Left lobe of liver (tissue), 2 donors: Measurements from ENCODE around the gene RNF145. TPM values are rescaled to one million over a fixed set of nuclear protein-coding genes. Genes with fewer than 3 reads are reported as not detected.
A peak's percentile ranks its signal among the peaks of the same experiment; 100 is the strongest.
"Not testable (repeated sequence)": the region's sequence is repeated elsewhere in the genome, so short reads cannot be mapped to it uniquely, and the experiment has no call there.

Experiments used
- ATAC-seq: fragments of 200-7000 bp; cut with Tn5 transposase; one replicate; pipeline ENCODE4 v1.9.1; 2020; ENCODE audit warnings: mild to moderate bottlenecking, moderate library complexity
- DNase-seq: peaks from one replicate; pipeline ENCODE4 v3.0.0-alpha.2; 2020; ENCODE audit warnings: low spot score
- total RNA-seq: library from RNA; stranded (reverse); gene quantifications from one replicate; pipeline ENCODE4 v1.2.1, GENCODE V29; 2021
- donor health status: DM: no; HTN: no; CAD: no; lungs with moderate emphysema.
- donor health status: DM: no; HTN: yes; CAD: no.

RNF145 gene
- total RNA-seq, 1 donor from 2014 or later = 8.4 TPM

- DNase-seq = no peak
- no peak for ATAC-seq
These were observed 47.8 kb downstream of the RNF145 start for GRCh38 chr5:159161361-159162214.

GRCh38 chr5:159158553-159159091, 50.7 kb downstream of the RNF145 start:
- ATAC-seq, DNase-seq: not testable (repeated sequence)

GRCh38 chr5:159157552-159157951, 51.8 kb downstream of the RNF145 start:
- ATAC-seq (no peak), DNase-seq (no peak)

- ATAC-seq (peak; percentile 95), DNase-seq (no peak)
These were observed 52.7 kb downstream of the RNF145 start for GRCh38 chr5:159156426-159157238.

- no peak for DNase-seq
- ATAC-seq = no peak
These were observed 53.4 kb downstream of the RNF145 start for GRCh38 chr5:159155960-159156359.

- ATAC-seq = no peak
- DNase-seq = no peak
These were observed 56.5 kb downstream of the RNF145 start for GRCh38 chr5:159152876-159153275.

- no peak for DNase-seq
- no peak for ATAC-seq
These were observed 60.3 kb downstream of the RNF145 start for GRCh38 chr5:159149085-159149484.

GRCh38 chr5:159147976-159148375, 61.4 kb downstream of the RNF145 start:
- DNase-seq (no peak), ATAC-seq (no peak)

GRCh38 chr5:159146839-159147238, 62.5 kb downstream of the RNF145 start:
- no peak for DNase-seq
- ATAC-seq = no peak

GRCh38 chr5:159145160-159145559, 64.2 kb downstream of the RNF145 start:
- ATAC-seq, DNase-seq: not testable (repeated sequence)

- no peak for DNase-seq
- ATAC-seq = no peak
These were observed 69.6 kb downstream of the RNF145 start for GRCh38 chr5:159139802-159140201.

GRCh38 chr5:159135896-159136531, 73.3 kb downstream of the RNF145 start:
- ATAC-seq (no peak), DNase-seq (no peak)

- ATAC-seq (peak; percentile 80), DNase-seq (no peak)
These were observed 76.2 kb downstream of the RNF145 start for GRCh38 chr5:159133041-159133741.

- DNase-seq (no peak), ATAC-seq (no peak)
These were observed 76.8 kb downstream of the RNF145 start for GRCh38 chr5:159132429-159133040.

- DNase-seq (no peak), ATAC-seq (no peak)
These were observed 77.4 kb downstream of the RNF145 start for GRCh38 chr5:159131951-159132350.

GRCh38 chr5:159130871-159131270, 78.5 kb downstream of the RNF145 start:
- DNase-seq (no peak), ATAC-seq (no peak)

- no peak for ATAC-seq
- no peak for DNase-seq
These were observed 81.2 kb downstream of the RNF145 start for GRCh38 chr5:159128070-159128541.

- ATAC-seq (no peak), DNase-seq (no peak)
These were observed 85.7 kb downstream of the RNF145 start for GRCh38 chr5:159123700-159124099.

- DNase-seq (no peak), ATAC-seq (no peak)
These were observed 86.2 kb downstream of the RNF145 start for GRCh38 chr5:159123189-159123588.

GRCh38 chr5:159121061-159121460, 88.3 kb downstream of the RNF145 start:
- DNase-seq = no peak
- ATAC-seq = no peak
